Type B pancreatic cell (in vitro differentiated cells): ENCODE data around the gene CDK7. TPM values are rescaled to one million over a fixed set of nuclear protein-coding genes. Genes with fewer than 3 reads are reported as not detected.

Source experiments
- DNase-seq: peaks from one replicate; pipeline ENCODE4 v3.0.0; 2021; ENCODE audit warnings: mixed read lengths; ENCODE audit not compliant: unreplicated experiment; ENCODE audit errors: extremely low spot score
- H3K27ac Mint-ChIP-seq: 2 replicates; pipeline ENCODE4 v1.8.0; 2021; ENCODE audit warnings: mild to moderate bottlenecking, mixed read lengths
- H3K27me3 Mint-ChIP-seq: 2 replicates; pipeline ENCODE4 v1.8.0; 2021; ENCODE audit warnings: mixed read lengths
- H3K36me3 Mint-ChIP-seq: 2 replicates; pipeline ENCODE4 v1.8.0; 2021; ENCODE audit warnings: mixed read lengths
- H3K4me1 Mint-ChIP-seq: one replicate; pipeline ENCODE4 v1.8.0; 2021; ENCODE audit warnings: mixed read lengths; ENCODE audit not compliant: unreplicated experiment
- H3K4me3 Mint-ChIP-seq: 2 replicates; pipeline ENCODE4 v1.8.0; 2021; ENCODE audit warnings: mild to moderate bottlenecking, mixed read lengths
- H3K9me3 Mint-ChIP-seq: 2 replicates; pipeline ENCODE4 v1.8.0; 2021; ENCODE audit warnings: mixed read lengths
- CTCF ChIP-seq: fragments of 200-600 bp; sonication (generic); conservative IDR thresholded peaks from 2 replicates; pipeline ENCODE4 v1.5.0; 2021; ENCODE audit warnings: antibody characterized with exemption, mild to moderate bottlenecking
- total RNA-seq: library from RNA; stranded (reverse); gene quantifications from 2 replicates; pipeline ENCODE4 v1.2.1, GENCODE V29; 2021; ENCODE audit warnings: low replicate concordance

CDK7 gene
- total RNA-seq, 1 donor from 2014 or later = 27.3 TPM

- Mint-ChIP-seq H3K27ac (no peak overlapping the region), H3K4me1 (peaks cover 6% of the 10 kb centered on the region), H3K27me3 (no peaks in the 10 kb centered on the region), H3K36me3 (peaks cover 9% of the 10 kb centered on the region), H3K4me3 (no peak overlapping the region), H3K9me3 (no peaks in the 10 kb centered on the region)
- no peak for TF ChIP-seq CTCF
- no peak for DNase-seq
Observed at GRCh38 chr5:69281114-69281513, 46.4 kb downstream of the CDK7 start.

GRCh38 chr5:69284203-69284602, 49.5 kb downstream of the CDK7 start:
- Mint-ChIP-seq H3K27ac (no peak overlapping the region), H3K4me3 (no peak overlapping the region), H3K9me3 (no peaks in the 10 kb centered on the region), H3K27me3 (no peaks in the 10 kb centered on the region), H3K4me1 (peaks cover 6% of the 10 kb centered on the region), H3K36me3 (peaks cover 12% of the 10 kb centered on the region)
- no peak for TF ChIP-seq CTCF
- DNase-seq = no peak

- Mint-ChIP-seq H3K27me3 (no peaks in the 10 kb centered on the region), H3K27ac (no peak overlapping the region), H3K4me1 (peaks cover 6% of the 10 kb centered on the region), H3K36me3 (peaks cover 7% of the 10 kb centered on the region), H3K9me3 (no peaks in the 10 kb centered on the region), H3K4me3 (no peak overlapping the region)
- DNase-seq = no peak
- no peak for TF ChIP-seq CTCF
Observed at GRCh38 chr5:69285448-69286116, 50.9 kb downstream of the CDK7 start.

GRCh38 chr5:69288069-69288468, 53.4 kb downstream of the CDK7 start:
- Mint-ChIP-seq H3K36me3 (peaks cover 7% of the 10 kb centered on the region), H3K27me3 (no peaks in the 10 kb centered on the region), H3K4me1 (peaks cover 6% of the 10 kb centered on the region), H3K27ac (no peak overlapping the region), H3K4me3 (no peak overlapping the region), H3K9me3 (no peaks in the 10 kb centered on the region)
- no peak for TF ChIP-seq CTCF
- no peak for DNase-seq

- Mint-ChIP-seq H3K27ac (no peak overlapping the region), H3K4me1 (peaks cover 6% of the 10 kb centered on the region), H3K27me3 (no peaks in the 10 kb centered on the region), H3K4me3 (no peak overlapping the region), H3K9me3 (no peaks in the 10 kb centered on the region), H3K36me3 (peaks cover 7% of the 10 kb centered on the region)
- no peak for DNase-seq
- no peak for TF ChIP-seq CTCF
Observed at GRCh38 chr5:69288688-69289087, 54.0 kb downstream of the CDK7 start.

- TF ChIP-seq CTCF = no peak
- Mint-ChIP-seq H3K36me3 (no peaks in the 10 kb centered on the region), H3K9me3 (no peaks in the 10 kb centered on the region), H3K4me1 (no peaks in the 10 kb centered on the region), H3K27ac (no peak overlapping the region), H3K27me3 (no peaks in the 10 kb centered on the region), H3K4me3 (no peak overlapping the region)
- no peak for DNase-seq
Observed at GRCh38 chr5:69292306-69292705, 57.6 kb downstream of the CDK7 start.
